ENCODE data around the gene SLC4A4. TPM values are rescaled to one million over a fixed set of nuclear protein-coding genes. Genes with fewer than 3 reads are reported as not detected.
"Not testable (repeated sequence)": the region's sequence is repeated elsewhere in the genome, so short reads cannot be mapped to it uniquely, and the experiment has no call there.

Gene SLC4A4
- total RNA-seq, 2 donors from 2014 or later: 0.12 TPM; not detected in 1

- no peaks in the 10 kb centered on the region for H3K36me3 Mint-ChIP-seq
- ATAC-seq: no peak
- DNase-seq (ENCODE audit: low spot score in 2 of 2): no peak
- H3K27ac Mint-ChIP-seq: no peak overlapping the region
- no peaks in the 10 kb centered on the region for H3K9me3 Mint-ChIP-seq
Measured at GRCh38 chr4:71382900-71383560, 44.2 kb downstream of the SLC4A4 start.

GRCh38 chr4:71383984-71384383, 45.2 kb downstream of the SLC4A4 start:
- H3K36me3 Mint-ChIP-seq: no peaks in the 10 kb centered on the region
- DNase-seq (ENCODE audit: low spot score in 2 of 2) (no peak), ATAC-seq (no peak)
- no peaks in the 10 kb centered on the region for H3K9me3 Mint-ChIP-seq
- H3K27ac Mint-ChIP-seq: no peak overlapping the region

GRCh38 chr4:71389149-71389827, 50.5 kb downstream of the SLC4A4 start:
- no peak for ATAC-seq
- Mint-ChIP-seq H3K9me3 (no peaks in the 10 kb centered on the region), H3K27ac (no peak overlapping the region), H3K36me3 (no peaks in the 10 kb centered on the region)
- no peak for DNase-seq (ENCODE audit: low spot score in 2 of 2)

GRCh38 chr4:71392109-71392508, 53.3 kb downstream of the SLC4A4 start:
- ATAC-seq: no peak
- no peak overlapping the region for H3K27ac Mint-ChIP-seq
- no peaks in the 10 kb centered on the region for H3K36me3 Mint-ChIP-seq
- H3K9me3 Mint-ChIP-seq: no peaks in the 10 kb centered on the region
- no peak for DNase-seq (ENCODE audit: low spot score in 2 of 2)

- no peaks in the 10 kb centered on the region for H3K36me3 Mint-ChIP-seq
- DNase-seq (ENCODE audit: low spot score in 2 of 2) (no peak), ATAC-seq (no peak)
- H3K9me3 Mint-ChIP-seq: no peaks in the 10 kb centered on the region
- no peak overlapping the region for H3K27ac Mint-ChIP-seq
Measured at GRCh38 chr4:71396382-71396781, 57.6 kb downstream of the SLC4A4 start.

GRCh38 chr4:71400810-71401209, 62.0 kb downstream of the SLC4A4 start:
- ATAC-seq: no peak

GRCh38 chr4:71402616-71403015, 63.8 kb downstream of the SLC4A4 start:
- no peaks in the 10 kb centered on the region for H3K36me3 Mint-ChIP-seq
- no peaks in the 10 kb centered on the region for H3K9me3 Mint-ChIP-seq
- ATAC-seq (no peak), DNase-seq (ENCODE audit: low spot score in 2 of 2) (no peak)
- H3K27ac Mint-ChIP-seq: no peak overlapping the region

More at GRCh38 chr4:71400810-71401209, 62.0 kb downstream of the SLC4A4 start:
- Mint-ChIP-seq H3K36me3 (no peaks in the 10 kb centered on the region), H3K27ac (no peak overlapping the region), H3K9me3 (no peaks in the 10 kb centered on the region)
- no peak for DNase-seq (ENCODE audit: low spot score in 2 of 2)

GRCh38 chr4:71404049-71404448, 65.2 kb downstream of the SLC4A4 start:
- DNase-seq (ENCODE audit: low spot score in 2 of 2) (no peak), ATAC-seq (no peak)
- H3K27ac Mint-ChIP-seq: no peak overlapping the region
- peaks cover 7% of the 10 kb centered on the region in 2 donors for H3K9me3 Mint-ChIP-seq
- peaks cover 0 to 5% of the 10 kb centered on the region in 2 donors for H3K36me3 Mint-ChIP-seq

- ATAC-seq: no peak
- Mint-ChIP-seq H3K9me3 (peaks cover 9% of the 10 kb centered on the region in 2 donors), H3K36me3 (peaks cover 0 to 7% of the 10 kb centered on the region in 2 donors), H3K27ac (no peak overlapping the region)
- no peak for DNase-seq (ENCODE audit: low spot score in 2 of 2)
Measured at GRCh38 chr4:71405791-71406190, 67.0 kb downstream of the SLC4A4 start.

GRCh38 chr4:71406459-71406963, 67.7 kb downstream of the SLC4A4 start:
- H3K27ac Mint-ChIP-seq: no peak overlapping the region
- peaks cover 9% of the 10 kb centered on the region in 2 donors for H3K9me3 Mint-ChIP-seq
- DNase-seq (ENCODE audit: low spot score in 2 of 2) (no peak), ATAC-seq (no peak)
- peaks cover 0 to 7% of the 10 kb centered on the region in 2 donors for H3K36me3 Mint-ChIP-seq

GRCh38 chr4:71408961-71409360, 70.1 kb downstream of the SLC4A4 start:
- H3K27ac Mint-ChIP-seq; ATAC-seq; H3K9me3 Mint-ChIP-seq; DNase-seq (ENCODE audit: low spot score in 2 of 2); H3K36me3 Mint-ChIP-seq: not testable (repeated sequence)

- Mint-ChIP-seq H3K27ac (no peak overlapping the region), H3K9me3 (peaks cover 9% of the 10 kb centered on the region in 2 donors), H3K36me3 (peaks cover 0 to 7% of the 10 kb centered on the region in 2 donors)
- DNase-seq (ENCODE audit: low spot score in 2 of 2): no peak
- ATAC-seq: no peak
Measured at GRCh38 chr4:71411981-71412380, 73.2 kb downstream of the SLC4A4 start.

- Mint-ChIP-seq H3K9me3 (peaks cover 4% of the 10 kb centered on the region in 2 donors), H3K27ac (no peak overlapping the region), H3K36me3 (peaks cover 0 to 6% of the 10 kb centered on the region in 2 donors)
- ATAC-seq (no peak), DNase-seq (ENCODE audit: low spot score in 2 of 2) (no peak)
Measured at GRCh38 chr4:71415491-71415890, 76.7 kb downstream of the SLC4A4 start.

- no peak for ATAC-seq
- Mint-ChIP-seq H3K9me3 (peaks cover 4% of the 10 kb centered on the region in 2 donors), H3K36me3 (peaks cover 0 to 6% of the 10 kb centered on the region in 2 donors), H3K27ac (no peak overlapping the region)
- DNase-seq (ENCODE audit: low spot score in 2 of 2): no peak
Measured at GRCh38 chr4:71417150-71417549, 78.3 kb downstream of the SLC4A4 start.

GRCh38 chr4:71426381-71427042, 87.7 kb downstream of the SLC4A4 start:
- DNase-seq (ENCODE audit: low spot score in 2 of 2) (no peak), ATAC-seq (no peak)
- H3K36me3 Mint-ChIP-seq: no peaks in the 10 kb centered on the region
- no peaks in the 10 kb centered on the region for H3K9me3 Mint-ChIP-seq
- no peak overlapping the region for H3K27ac Mint-ChIP-seq

- Mint-ChIP-seq H3K36me3 (no peaks in the 10 kb centered on the region), H3K27ac (no peak overlapping the region), H3K9me3 (no peaks in the 10 kb centered on the region)
- ATAC-seq: no peak
- no peak for DNase-seq (ENCODE audit: low spot score in 2 of 2)
Measured at GRCh38 chr4:71429106-71429505, 90.3 kb downstream of the SLC4A4 start.

- DNase-seq (ENCODE audit: low spot score in 2 of 2) (no peak), ATAC-seq (no peak)
- no peaks in the 10 kb centered on the region for H3K9me3 Mint-ChIP-seq
- H3K36me3 Mint-ChIP-seq: no peaks in the 10 kb centered on the region
- no peak overlapping the region for H3K27ac Mint-ChIP-seq
Measured at GRCh38 chr4:71429962-71430361, 91.1 kb downstream of the SLC4A4 start.
